Activated naive CD4-positive, alpha-beta T cell treated with anti-CD3 and anti-CD28 coated beads, Interleukin-2, amount 50 U/mL, for 24 hours (primary cell): ENCODE measurements around the gene CD300LF.

Source experiments
- H3K27ac Mint-ChIP-seq: one replicate; pipeline ENCODE4 v1.8.0; 2021; ENCODE audit warnings: mild to moderate bottlenecking, mixed read lengths
- H3K27me3 Mint-ChIP-seq: one replicate; pipeline ENCODE4 v1.8.0; 2021; ENCODE audit warnings: mixed read lengths
- H3K36me3 Mint-ChIP-seq: one replicate; pipeline ENCODE4 v1.8.0; 2021; ENCODE audit warnings: mixed read lengths
- H3K4me1 Mint-ChIP-seq: one replicate; pipeline ENCODE4 v1.8.0; 2021; ENCODE audit warnings: mixed read lengths
- H3K4me3 Mint-ChIP-seq: one replicate; pipeline ENCODE4 v1.8.0; 2021; ENCODE audit warnings: mild to moderate bottlenecking, mixed read lengths
- H3K9me3 Mint-ChIP-seq: one replicate; pipeline ENCODE4 v1.8.0; 2021; ENCODE audit warnings: mixed read lengths

CD300LF gene

DNA sequence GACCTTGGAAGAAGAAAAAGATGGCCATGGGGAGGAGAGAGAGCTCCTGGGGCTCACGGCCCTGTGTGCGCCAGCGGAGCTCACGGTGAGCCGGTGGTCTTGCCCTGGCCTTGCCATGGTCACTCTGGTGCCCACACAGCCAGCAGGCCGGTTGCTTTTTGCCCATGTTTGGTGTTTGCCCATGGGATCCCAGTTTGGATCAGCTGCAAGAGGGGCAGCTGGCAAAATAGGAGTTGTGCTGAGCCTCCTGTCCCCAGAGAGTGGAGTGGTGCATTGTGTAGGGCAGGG, 37.3 kb upstream of the CD300LF start:
- H3K36me3 Mint-ChIP-seq = peaks cover 5% of the 10 kb centered on the region
- peaks cover 69% of the 10 kb centered on the region for H3K4me1 Mint-ChIP-seq
- H3K27ac Mint-ChIP-seq = peak overlapping the region; percentile 98
- H3K9me3 Mint-ChIP-seq = no peaks in the 10 kb centered on the region
- no peaks in the 10 kb centered on the region for H3K27me3 Mint-ChIP-seq
- peak overlapping the region; percentile 99 for H3K4me3 Mint-ChIP-seq

DNA sequence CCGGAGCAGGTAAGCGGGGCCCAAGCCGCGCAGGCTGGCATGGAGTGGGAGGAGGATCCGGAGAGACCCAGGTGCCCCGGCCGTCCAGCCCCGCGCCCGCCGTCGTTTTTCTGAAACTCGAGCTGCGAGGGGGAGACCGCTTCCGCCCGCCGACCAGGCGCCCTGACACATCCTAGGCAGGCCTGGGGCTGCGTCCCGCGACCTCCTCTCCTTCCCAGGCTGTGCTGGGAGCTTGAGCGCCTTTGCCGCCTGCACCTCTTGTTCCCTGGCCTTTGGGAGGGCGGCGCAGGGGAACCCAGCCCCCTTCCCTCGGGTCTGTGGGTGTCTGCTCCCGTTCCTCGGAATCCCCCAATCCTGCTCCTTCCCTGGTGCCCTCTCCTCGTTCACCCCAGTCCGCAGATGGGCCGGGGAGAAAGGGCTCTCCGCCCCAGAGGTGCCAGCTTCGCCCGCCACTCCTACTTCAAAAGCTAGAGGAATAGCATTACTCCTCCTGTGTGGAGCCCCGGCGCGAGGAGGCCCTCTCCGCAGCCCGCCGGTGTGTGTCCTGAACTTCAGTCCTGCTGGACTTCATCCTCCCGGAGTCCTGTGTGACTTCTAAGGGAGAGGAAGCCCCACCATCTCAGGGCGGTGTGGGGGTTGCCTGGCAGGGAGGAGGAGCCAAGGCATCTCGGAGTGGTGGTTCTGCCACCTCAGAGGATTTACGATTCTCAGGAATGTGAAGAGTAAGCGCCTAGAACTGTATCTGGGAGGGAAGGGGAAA, 36.7 kb upstream of the CD300LF start:
- Mint-ChIP-seq H3K4me1 (peaks cover 69% of the 10 kb centered on the region), H3K27me3 (no peaks in the 10 kb centered on the region), H3K36me3 (peaks cover 5% of the 10 kb centered on the region), H3K4me3 (peak overlapping the region; percentile 99), H3K27ac (peak overlapping the region; percentile 98), H3K9me3 (no peaks in the 10 kb centered on the region)

DNA sequence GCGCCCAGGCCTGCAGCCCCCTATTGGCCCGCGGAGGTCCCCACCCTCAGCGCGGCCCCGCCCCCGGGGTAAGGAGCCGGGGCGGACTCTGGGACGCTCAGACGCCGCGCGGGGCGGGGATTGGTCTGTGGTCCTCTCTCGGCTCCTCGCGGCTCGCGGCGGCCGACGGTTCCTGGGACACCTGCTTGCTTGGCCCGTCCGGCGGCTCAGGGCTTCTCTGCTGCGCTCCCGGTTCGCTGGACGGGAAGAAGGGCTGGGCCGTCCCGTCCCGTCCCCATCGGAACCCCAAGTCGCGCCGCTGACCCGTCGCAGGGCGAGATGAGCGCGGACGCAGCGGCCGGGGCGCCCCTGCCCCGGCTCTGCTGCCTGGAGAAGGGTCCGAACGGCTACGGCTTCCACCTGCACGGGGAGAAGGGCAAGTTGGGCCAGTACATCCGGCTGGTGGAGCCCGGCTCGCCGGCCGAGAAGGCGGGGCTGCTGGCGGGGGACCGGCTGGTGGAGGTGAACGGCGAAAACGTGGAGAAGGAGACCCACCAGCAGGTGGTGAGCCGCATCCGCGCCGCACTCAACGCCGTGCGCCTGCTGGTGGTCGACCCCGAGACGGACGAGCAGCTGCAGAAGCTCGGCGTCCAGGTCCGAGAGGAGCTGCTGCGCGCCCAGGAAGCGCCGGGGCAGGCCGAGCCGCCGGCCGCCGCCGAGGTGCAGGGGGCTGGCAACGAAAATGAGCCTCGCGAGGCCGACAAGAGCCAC, 36.0 kb upstream of the CD300LF start, which contains the start of gene NHERF1:
Gene NHERF1 (plus strand): TSS at position 100 of the 750 bp plus-strand sequence. CDS start 219 bp downstream, at position 319.
- Mint-ChIP-seq H3K4me1 (peaks cover 73% of the 10 kb centered on the region), H3K27ac (peak within 1 kb of the TSS; percentile 98)

DNA sequence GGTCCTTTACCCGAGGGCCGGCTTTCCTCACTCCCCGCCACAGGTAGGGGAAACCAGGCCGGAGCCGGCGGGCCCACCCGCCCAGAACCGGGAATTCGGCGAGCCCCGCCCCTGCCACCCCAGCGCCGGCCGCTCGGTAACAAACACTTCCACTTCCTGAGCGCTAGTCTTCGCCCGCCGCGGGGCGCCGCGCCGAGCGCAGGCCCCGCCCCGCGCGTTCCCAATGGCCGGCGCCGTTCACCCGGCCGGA, 35.5 kb upstream of the CD300LF start:
- peaks cover 73% of the 10 kb centered on the region for H3K4me1 Mint-ChIP-seq
- peaks cover 5% of the 10 kb centered on the region for H3K36me3 Mint-ChIP-seq
- no peaks in the 10 kb centered on the region for H3K9me3 Mint-ChIP-seq
- peak overlapping the region; percentile 99 for H3K4me3 Mint-ChIP-seq
- H3K27me3 Mint-ChIP-seq = no peaks in the 10 kb centered on the region
- no peak overlapping the region for H3K27ac Mint-ChIP-seq

More for the DNA sequence above, 36.0 kb upstream of the CD300LF start, which contains the start of gene NHERF1:
- H3K36me3 Mint-ChIP-seq = peaks cover 5% of the 10 kb centered on the region
- H3K9me3 Mint-ChIP-seq = no peaks in the 10 kb centered on the region
- peak within 1 kb of the TSS; percentile 99 for H3K4me3 Mint-ChIP-seq
- H3K27me3 Mint-ChIP-seq = no peaks in the 10 kb centered on the region

DNA sequence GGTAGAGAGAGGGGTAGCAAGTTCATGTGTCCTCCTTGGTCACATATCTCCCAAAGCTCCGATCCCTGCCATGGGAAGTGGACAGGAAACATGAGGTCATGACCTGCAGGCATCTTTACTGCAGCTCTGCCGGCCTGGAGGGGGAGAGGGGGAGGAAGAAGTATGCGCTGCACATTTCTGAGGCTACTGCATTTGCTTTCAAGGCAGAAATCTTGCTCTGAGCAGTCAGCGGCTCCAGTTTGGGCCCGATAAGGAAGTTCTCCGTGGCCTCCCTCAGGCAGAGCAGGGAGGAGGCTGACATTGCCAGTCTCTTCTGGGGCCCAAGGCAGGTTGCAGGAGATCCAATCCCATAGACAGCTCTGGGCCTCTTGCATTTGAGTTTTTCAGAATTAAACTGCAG, 34.2 kb upstream of the CD300LF start:
- H3K36me3 Mint-ChIP-seq = no peaks in the 10 kb centered on the region
- peak overlapping the region; percentile 87 for H3K27ac Mint-ChIP-seq
- no peaks in the 10 kb centered on the region for H3K27me3 Mint-ChIP-seq
- H3K4me3 Mint-ChIP-seq = peak overlapping the region; percentile 79
- H3K4me1 Mint-ChIP-seq = peaks cover 73% of the 10 kb centered on the region
- H3K9me3 Mint-ChIP-seq = no peaks in the 10 kb centered on the region

DNA sequence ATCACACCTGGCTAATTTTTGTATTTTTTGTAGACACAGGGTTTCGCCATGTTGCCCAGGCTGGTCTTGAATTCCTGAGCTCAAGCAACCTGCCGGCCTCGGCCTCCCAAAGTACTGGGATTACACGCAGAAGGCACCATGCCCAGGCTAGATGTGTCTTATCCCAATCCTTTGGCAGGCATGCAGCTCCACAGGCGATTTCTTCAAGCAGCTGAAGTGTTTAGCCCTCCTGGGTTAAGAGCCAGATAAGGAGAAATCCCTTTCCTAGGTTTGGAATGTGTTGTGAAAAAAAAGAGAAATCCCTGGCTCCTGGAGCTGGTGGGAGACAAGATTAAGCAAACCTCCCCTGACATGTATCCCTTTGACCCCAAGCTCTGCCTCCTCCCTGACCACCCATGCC, 33.7 kb upstream of the CD300LF start:
- no peaks in the 10 kb centered on the region for H3K36me3 Mint-ChIP-seq
- H3K9me3 Mint-ChIP-seq = no peaks in the 10 kb centered on the region
- H3K4me1 Mint-ChIP-seq = peaks cover 73% of the 10 kb centered on the region
- peak overlapping the region; percentile 79 for H3K4me3 Mint-ChIP-seq
- H3K27me3 Mint-ChIP-seq = no peaks in the 10 kb centered on the region
- H3K27ac Mint-ChIP-seq = no peak overlapping the region

DNA sequence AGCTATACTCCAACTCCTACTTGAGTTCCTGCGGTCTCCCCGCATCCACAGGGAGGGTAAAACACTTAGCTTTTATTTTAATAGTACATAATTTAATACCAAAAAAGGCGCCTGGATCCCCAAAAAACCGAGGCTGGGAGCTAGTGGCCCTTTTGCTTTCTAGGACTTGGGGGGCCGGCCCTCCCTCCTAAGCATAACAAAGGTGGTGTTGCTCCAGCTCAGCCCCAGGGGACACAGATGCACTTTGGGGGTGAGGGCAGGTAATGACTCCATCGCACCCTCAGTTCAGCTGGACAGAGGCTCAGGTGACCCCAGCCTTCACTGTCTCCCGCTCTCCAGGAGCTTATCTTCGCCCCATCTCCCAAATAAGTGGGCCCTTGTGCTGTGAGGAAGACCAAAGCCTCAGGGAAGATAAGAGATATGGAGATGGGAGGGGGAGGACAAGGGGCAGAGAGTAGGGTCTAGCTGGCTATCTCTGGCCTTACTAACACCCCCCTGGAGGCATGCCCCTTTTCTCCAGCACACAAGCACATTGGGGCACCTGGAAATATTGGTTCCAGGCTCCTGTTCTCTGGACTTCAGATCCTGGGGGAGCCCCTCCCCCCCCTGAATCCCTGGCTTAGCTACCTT, 32.9 kb upstream of the CD300LF start:
- H3K36me3 Mint-ChIP-seq = no peaks in the 10 kb centered on the region
- H3K4me3 Mint-ChIP-seq = no peak overlapping the region
- H3K27ac Mint-ChIP-seq = no peak overlapping the region
- H3K9me3 Mint-ChIP-seq = no peaks in the 10 kb centered on the region
- H3K27me3 Mint-ChIP-seq = no peaks in the 10 kb centered on the region
- peaks cover 73% of the 10 kb centered on the region for H3K4me1 Mint-ChIP-seq

DNA sequence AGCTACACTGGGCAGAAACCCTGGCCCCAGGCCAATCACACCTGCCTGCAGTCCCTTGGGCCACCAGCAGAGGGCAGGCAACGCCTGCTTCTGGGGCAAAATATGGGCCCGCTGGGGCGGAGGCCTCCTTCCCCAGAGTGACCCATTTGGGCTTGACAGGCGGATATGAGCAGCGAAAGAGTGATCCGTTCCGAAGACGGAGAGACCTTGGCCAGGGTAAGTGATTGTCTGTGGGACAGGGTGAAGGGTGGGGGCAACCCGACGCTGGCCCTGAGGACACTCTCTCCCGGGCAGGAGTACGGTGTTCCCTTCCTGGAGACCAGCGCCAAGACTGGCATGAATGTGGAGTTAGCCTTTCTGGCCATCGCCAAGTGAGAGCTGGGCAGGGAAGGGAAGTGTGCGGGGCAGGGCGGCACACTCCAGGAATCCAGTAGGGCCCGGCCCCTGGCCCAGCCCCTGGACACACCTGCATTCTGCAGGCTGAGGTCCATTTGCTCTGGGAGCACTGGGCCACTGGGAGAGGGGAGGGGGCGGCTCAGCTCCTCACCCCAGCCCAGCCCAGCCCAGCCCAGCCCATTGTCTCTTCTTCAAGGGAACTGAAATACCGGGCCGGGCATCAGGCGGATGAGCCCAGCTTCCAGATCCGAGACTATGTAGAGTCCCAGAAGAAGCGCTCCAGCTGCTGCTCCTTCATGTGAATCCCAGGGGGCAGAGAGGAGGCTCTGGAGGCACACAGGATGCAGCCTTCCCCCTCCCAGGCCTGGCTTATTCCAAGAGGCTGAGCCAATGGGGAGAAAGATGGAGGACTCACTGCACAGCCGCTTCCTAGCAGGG, 32.2 kb upstream of the CD300LF start:
- peak overlapping the region; percentile 62 for H3K27ac Mint-ChIP-seq
- H3K4me3 Mint-ChIP-seq = peak overlapping the region; percentile 57

DNA sequence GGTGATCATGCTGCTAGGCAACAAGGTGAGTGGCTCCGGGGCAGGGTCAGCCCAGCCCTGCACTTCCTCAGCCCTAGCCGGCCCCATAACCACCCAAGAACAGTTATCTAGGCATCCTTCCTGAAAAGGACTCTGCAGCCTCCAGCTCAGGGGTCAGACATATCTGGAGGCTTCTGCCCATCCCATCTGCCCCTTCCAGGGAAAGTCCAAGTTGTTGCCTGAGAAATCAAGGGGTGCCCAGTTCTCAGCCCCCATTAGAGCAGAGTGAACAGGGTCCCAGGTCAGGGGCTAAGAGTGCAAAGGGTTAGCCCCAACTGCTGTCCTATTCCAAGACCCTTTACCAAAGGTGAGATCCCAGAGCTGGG, 31.6 kb upstream of the CD300LF start:
- Mint-ChIP-seq H3K4me3 (peak overlapping the region; percentile 57), H3K27ac (peak overlapping the region; percentile 62), H3K36me3 (no peaks in the 10 kb centered on the region), H3K27me3 (no peaks in the 10 kb centered on the region), H3K4me1 (peaks cover 78% of the 10 kb centered on the region), H3K9me3 (no peaks in the 10 kb centered on the region)

More for the DNA sequence above, 32.2 kb upstream of the CD300LF start:
- H3K27me3 Mint-ChIP-seq = no peaks in the 10 kb centered on the region
- no peaks in the 10 kb centered on the region for H3K36me3 Mint-ChIP-seq
- no peaks in the 10 kb centered on the region for H3K9me3 Mint-ChIP-seq
- H3K4me1 Mint-ChIP-seq = peaks cover 76% of the 10 kb centered on the region

DNA sequence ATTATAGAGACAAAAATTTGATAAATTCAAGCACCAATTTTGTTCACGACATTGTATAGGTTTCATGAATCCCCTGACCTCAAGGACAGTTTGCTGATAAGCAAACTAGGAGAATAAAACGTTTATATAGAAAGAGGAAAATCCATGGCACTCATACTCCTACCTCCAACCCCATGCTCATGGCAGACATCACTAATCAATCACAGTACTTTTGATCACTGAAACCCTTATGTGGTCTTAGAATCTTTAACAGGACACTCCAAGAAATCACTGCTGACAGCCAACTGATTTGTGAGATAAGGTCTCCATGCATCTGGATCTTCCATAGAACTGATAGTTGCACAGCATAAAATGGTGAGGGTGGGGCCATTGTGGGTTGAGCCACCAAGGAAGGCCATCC, 31.0 kb upstream of the CD300LF start:
- no peak overlapping the region for H3K4me3 Mint-ChIP-seq
- H3K9me3 Mint-ChIP-seq = no peaks in the 10 kb centered on the region
- H3K4me1 Mint-ChIP-seq = peaks cover 84% of the 10 kb centered on the region
- no peaks in the 10 kb centered on the region for H3K36me3 Mint-ChIP-seq
- H3K27ac Mint-ChIP-seq = peak overlapping the region; percentile 92
- H3K27me3 Mint-ChIP-seq = no peaks in the 10 kb centered on the region

DNA sequence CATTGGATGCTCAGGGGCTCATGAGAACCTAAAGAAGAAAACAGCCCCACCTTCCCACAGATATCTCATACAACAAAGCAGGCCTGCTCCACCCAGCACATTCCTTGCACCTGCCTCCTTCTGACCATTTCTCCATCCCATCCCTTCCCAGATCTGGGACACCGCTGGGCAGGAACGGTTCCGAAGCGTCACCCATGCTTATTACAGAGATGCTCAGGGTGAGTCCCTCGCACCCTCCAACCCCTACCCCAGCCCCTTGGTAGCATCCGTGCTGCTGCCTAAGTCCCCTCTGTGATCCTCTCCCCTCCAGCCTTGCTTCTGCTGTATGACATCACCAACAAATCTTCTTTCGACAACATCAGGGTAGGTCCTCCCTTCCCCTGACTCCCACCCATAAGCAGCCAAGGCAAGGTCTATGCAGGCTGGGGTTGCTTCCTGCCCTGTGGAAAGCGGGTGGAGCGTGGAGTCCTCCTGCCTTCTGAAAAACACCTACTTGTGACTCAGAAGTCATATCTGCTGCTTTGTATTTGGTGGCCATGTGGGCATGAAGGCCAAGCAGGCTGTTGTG, 30.3 kb upstream of the CD300LF start:
- H3K36me3 Mint-ChIP-seq = no peaks in the 10 kb centered on the region
- peak overlapping the region; percentile 55 for H3K4me3 Mint-ChIP-seq
- no peaks in the 10 kb centered on the region for H3K27me3 Mint-ChIP-seq
- peak overlapping the region; percentile 92 for H3K27ac Mint-ChIP-seq
- H3K4me1 Mint-ChIP-seq = peaks cover 91% of the 10 kb centered on the region
- no peaks in the 10 kb centered on the region for H3K9me3 Mint-ChIP-seq

DNA sequence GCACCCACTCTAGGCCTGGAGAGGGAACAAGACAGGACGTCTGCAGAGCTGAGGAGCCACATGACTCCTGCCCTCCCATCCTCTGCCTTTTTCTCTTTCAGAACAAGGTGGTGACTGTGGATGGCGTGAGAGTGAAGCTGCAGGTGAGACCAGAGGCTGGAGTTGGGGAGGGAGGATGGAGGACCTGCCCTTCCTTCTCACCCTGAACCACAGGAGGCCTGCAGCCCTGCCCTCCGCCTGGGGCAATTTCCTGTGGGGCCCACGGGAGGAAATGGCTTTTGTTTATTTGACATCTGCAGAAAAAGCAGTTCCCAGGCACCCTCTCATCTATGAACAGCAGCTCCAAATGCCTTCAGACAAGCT, 29.4 kb upstream of the CD300LF start:
- H3K27me3 Mint-ChIP-seq = no peaks in the 10 kb centered on the region
- peak overlapping the region; percentile 59 for H3K4me3 Mint-ChIP-seq
- peaks cover 90% of the 10 kb centered on the region for H3K4me1 Mint-ChIP-seq

DNA sequence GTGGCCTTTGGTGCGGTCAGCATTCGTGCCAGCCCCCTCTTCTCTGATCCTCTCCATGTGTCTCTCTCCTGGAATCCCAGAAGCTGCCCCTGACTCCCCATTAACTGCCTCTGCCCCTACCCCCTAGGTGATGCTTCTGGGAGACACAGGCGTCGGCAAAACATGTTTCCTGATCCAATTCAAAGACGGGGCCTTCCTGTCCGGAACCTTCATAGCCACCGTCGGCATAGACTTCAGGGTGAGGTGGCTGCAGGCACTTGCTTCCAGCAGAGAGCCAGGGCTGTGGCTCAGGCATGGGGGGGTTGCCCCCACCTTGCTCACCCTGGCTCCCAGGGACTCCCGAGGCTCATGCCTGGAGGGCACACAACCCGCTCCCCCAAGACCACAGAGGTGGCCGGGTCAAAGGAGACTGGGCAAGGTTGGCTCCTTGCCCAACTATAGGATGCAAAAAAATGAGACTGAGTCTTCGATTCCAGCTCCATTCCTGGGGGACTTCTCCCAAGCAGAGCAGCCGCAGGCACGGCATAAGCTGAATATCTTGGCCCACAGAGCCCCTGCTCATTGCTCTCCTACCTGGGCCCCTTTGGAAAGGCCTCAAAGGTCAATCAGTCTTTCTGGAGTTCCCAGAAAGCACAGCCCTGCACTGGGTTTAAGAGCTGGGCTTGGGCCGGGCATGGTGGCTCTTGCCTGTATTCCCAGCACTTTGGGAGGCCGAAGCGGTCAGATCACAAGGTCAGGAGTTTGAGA, 28.1 kb upstream of the CD300LF start:
- H3K4me3 Mint-ChIP-seq = no peak overlapping the region
- H3K36me3 Mint-ChIP-seq = no peaks in the 10 kb centered on the region
- peaks cover 82% of the 10 kb centered on the region for H3K4me1 Mint-ChIP-seq
- H3K27me3 Mint-ChIP-seq = no peaks in the 10 kb centered on the region
- no peak overlapping the region for H3K27ac Mint-ChIP-seq
- no peaks in the 10 kb centered on the region for H3K9me3 Mint-ChIP-seq

More for the DNA sequence above, 29.4 kb upstream of the CD300LF start:
- no peaks in the 10 kb centered on the region for H3K9me3 Mint-ChIP-seq
- no peaks in the 10 kb centered on the region for H3K36me3 Mint-ChIP-seq
- H3K27ac Mint-ChIP-seq = peak overlapping the region; percentile 84

DNA sequence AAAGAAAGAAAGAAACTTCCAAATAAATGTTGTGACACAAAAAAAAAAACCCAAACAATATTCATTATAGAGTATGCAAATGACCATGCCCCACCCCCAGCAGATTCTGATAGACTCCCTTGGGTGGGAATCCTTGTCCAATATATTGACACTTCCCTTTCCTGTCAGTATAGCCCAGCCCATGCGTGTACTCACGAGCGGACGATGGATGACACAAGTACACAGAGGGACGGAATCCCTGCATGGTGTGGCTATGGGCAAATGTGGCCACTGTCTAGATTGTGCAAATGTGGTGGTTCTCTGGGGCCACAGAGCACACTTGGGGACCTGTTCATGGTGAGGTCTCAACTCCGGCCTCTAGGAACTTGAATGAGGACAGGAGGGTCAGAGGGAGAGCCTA, 27.4 kb upstream of the CD300LF start:
- H3K4me3 Mint-ChIP-seq = peak overlapping the region; percentile 44
- peak overlapping the region; percentile 46 for H3K27ac Mint-ChIP-seq
- H3K27me3 Mint-ChIP-seq = no peaks in the 10 kb centered on the region
- H3K36me3 Mint-ChIP-seq = no peaks in the 10 kb centered on the region
- peaks cover 81% of the 10 kb centered on the region for H3K4me1 Mint-ChIP-seq
- H3K9me3 Mint-ChIP-seq = no peaks in the 10 kb centered on the region
